Fibroblast of the aortic adventitia (primary cell): ENCODE measurements around the gene GPALPP1. TPM values are rescaled to one million over a fixed set of nuclear protein-coding genes. Genes with fewer than 3 reads are reported as not detected.
A peak's percentile ranks its signal among the peaks of the same experiment; 100 is the strongest.
"Not testable (repeated sequence)": the region's sequence is repeated elsewhere in the genome, so short reads cannot be mapped to it uniquely, and the experiment has no call there.

Experiments
- DNase-seq: peaks from one replicate; pipeline ENCODE4 v3.0.0-alpha.2; 2010; ENCODE audit warnings: low read depth
- H3K4me3 ChIP-seq: 2 replicates; pipeline ENCODE4 v1.5.1; 2011; ENCODE audit warnings: low read depth, mild to moderate bottlenecking, control low read depth, low read length, moderate library complexity
- CTCF ChIP-seq: IDR thresholded peaks from 2 replicates; pipeline ENCODE4 v1.5.1; 2011; ENCODE audit warnings: mild to moderate bottlenecking, low read length, control low read depth, inconsistent platforms; ENCODE audit not compliant: insufficient read depth
- total RNA-seq: library from RNA; depleted of rRNA; stranded (reverse); fragments of >200 nt; gene quantifications from 2 replicates; pipeline ENCODE4 v1.2.3, GENCODE V29; 2012; ENCODE audit warnings: low replicate concordance

Gene GPALPP1
- total RNA-seq, 1 donor, result 31.2 TPM

- TF ChIP-seq CTCF, result no peak
- H3K4me3 ChIP-seq, result no peak overlapping the region
- DNase-seq, result no peak
Observed at GRCh38 chr13:45060062-45060461, 70.7 kb downstream of the GPALPP1 start.

GRCh38 chr13:45063261-45063860, 74.0 kb downstream of the GPALPP1 start:
- H3K4me3 ChIP-seq, result no peak overlapping the region
- no peak for TF ChIP-seq CTCF
- peak; percentile 90 for DNase-seq

GRCh38 chr13:45063889-45064288, 74.6 kb downstream of the GPALPP1 start:
- not testable (repeated sequence) for DNase-seq, H3K4me3 ChIP-seq

- DNase-seq, result no peak
- TF ChIP-seq CTCF, result no peak
- no peak overlapping the region for H3K4me3 ChIP-seq
Observed at GRCh38 chr13:45064889-45065288, 75.6 kb downstream of the GPALPP1 start.

- no peak overlapping the region for H3K4me3 ChIP-seq
- TF ChIP-seq CTCF, result no peak
- no peak for DNase-seq
Observed at GRCh38 chr13:45068036-45069001, 79.0 kb downstream of the GPALPP1 start.

GRCh38 chr13:45073809-45074208, 84.5 kb downstream of the GPALPP1 start:
- H3K4me3 ChIP-seq, result no peak overlapping the region
- TF ChIP-seq CTCF, result no peak
- DNase-seq, result no peak

GRCh38 chr13:45074721-45075120, 85.4 kb downstream of the GPALPP1 start:
- TF ChIP-seq CTCF, result no peak
- no peak for DNase-seq
- H3K4me3 ChIP-seq, result no peak overlapping the region
